GM12801 (cell line): ENCODE measurements around the gene SH3RF1.

Experiments
- CTCF ChIP-seq: IDR thresholded peaks from one replicate; pipeline ENCODE4 v1.5.1; 2011; ENCODE audit warnings: control low read depth; ENCODE audit not compliant: insufficient read length; ENCODE audit errors: extremely low read depth

SH3RF1 gene

GRCh38 chr4:169061386-169061785, 209.4 kb downstream of the SH3RF1 start:
- TF ChIP-seq CTCF: no peak

- no peak for TF ChIP-seq CTCF
Measured at GRCh38 chr4:169060391-169061091, 210.2 kb downstream of the SH3RF1 start.

- TF ChIP-seq CTCF: no peak
Measured at GRCh38 chr4:169059306-169060211, 211.2 kb downstream of the SH3RF1 start.

- TF ChIP-seq CTCF: no peak
Measured at GRCh38 chr4:169058312-169058711, 212.4 kb downstream of the SH3RF1 start.

- TF ChIP-seq CTCF: no peak
Measured at GRCh38 chr4:169054879-169055278, 215.9 kb downstream of the SH3RF1 start.

- no peak for TF ChIP-seq CTCF
Measured at GRCh38 chr4:169052594-169052945, 218.2 kb downstream of the SH3RF1 start.

- TF ChIP-seq CTCF: no peak
Measured at GRCh38 chr4:169051761-169052593, 218.8 kb downstream of the SH3RF1 start.
